GM12801 (cell line): ENCODE data around the gene OLFML3.

Experiments
- TF ChIP-seq, protein P1 (sequence below): IDR thresholded peaks from one replicate; pipeline ENCODE4 v1.5.1; 2011; ENCODE audit warnings: control low read depth; ENCODE audit not compliant: insufficient read length; ENCODE audit errors: extremely low read depth

Gene OLFML3, protein sequence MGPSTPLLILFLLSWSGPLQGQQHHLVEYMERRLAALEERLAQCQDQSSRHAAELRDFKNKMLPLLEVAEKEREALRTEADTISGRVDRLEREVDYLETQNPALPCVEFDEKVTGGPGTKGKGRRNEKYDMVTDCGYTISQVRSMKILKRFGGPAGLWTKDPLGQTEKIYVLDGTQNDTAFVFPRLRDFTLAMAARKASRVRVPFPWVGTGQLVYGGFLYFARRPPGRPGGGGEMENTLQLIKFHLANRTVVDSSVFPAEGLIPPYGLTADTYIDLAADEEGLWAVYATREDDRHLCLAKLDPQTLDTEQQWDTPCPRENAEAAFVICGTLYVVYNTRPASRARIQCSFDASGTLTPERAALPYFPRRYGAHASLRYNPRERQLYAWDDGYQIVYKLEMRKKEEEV

GRCh38 chr1:113978863-113979702, at the start of gene OLFML3:
Gene OLFML3, plus strand, starts transcription at chr1:113979474. Its CDS starts 43 bp downstream, at chr1:113979517.
- TF ChIP-seq, protein P1, sequence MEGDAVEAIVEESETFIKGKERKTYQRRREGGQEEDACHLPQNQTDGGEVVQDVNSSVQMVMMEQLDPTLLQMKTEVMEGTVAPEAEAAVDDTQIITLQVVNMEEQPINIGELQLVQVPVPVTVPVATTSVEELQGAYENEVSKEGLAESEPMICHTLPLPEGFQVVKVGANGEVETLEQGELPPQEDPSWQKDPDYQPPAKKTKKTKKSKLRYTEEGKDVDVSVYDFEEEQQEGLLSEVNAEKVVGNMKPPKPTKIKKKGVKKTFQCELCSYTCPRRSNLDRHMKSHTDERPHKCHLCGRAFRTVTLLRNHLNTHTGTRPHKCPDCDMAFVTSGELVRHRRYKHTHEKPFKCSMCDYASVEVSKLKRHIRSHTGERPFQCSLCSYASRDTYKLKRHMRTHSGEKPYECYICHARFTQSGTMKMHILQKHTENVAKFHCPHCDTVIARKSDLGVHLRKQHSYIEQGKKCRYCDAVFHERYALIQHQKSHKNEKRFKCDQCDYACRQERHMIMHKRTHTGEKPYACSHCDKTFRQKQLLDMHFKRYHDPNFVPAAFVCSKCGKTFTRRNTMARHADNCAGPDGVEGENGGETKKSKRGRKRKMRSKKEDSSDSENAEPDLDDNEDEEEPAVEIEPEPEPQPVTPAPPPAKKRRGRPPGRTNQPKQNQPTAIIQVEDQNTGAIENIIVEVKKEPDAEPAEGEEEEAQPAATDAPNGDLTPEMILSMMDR = no peak

- TF ChIP-seq, protein P1 = no peak
Measured at GRCh38 chr1:113929750-113930498, 49.4 kb upstream of the OLFML3 start.

- TF ChIP-seq, protein P1 = no peak
Measured at GRCh38 chr1:113930499-113931161, 48.6 kb upstream of the OLFML3 start.

GRCh38 chr1:113931451-113931851, 47.8 kb upstream of the OLFML3 start:
- TF ChIP-seq, protein P1 = no peak

- TF ChIP-seq, protein P1 = no peak
Measured at GRCh38 chr1:113934006-113934405, 45.3 kb upstream of the OLFML3 start.

DNA sequence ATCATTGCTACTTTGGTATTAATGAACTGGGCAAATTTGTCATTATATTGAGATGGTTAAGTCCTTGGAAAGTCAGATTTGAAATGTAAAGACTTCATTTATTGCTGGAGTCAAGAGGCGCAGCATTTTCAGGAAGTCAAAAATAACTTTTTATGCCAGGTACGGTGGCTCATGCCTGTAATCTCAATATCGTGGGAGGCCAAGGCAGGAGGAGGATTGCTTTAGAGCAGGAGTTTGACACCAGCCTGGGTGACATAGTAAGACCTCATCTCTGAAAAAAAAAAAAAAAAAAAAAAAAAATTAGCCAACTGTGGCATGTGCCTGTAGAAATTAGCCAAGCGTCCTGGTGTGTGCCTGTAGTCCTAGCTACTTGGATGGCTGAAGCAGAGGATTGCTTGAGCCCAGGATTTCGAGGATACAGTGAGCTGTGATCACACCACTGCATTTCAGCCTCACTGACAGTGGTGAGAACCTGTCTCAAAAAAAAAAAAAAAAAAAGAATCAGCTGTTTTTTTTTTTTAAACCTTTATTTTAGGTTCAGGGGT, 44.7 kb upstream of the OLFML3 start:
- TF ChIP-seq, protein P1 = no peak
